Measurements from ENCODE around the gene DYNLL1. TPM values are rescaled to one million over a fixed set of nuclear protein-coding genes. Genes with fewer than 3 reads are reported as not detected.
A peak's percentile ranks its signal among the peaks of the same experiment; 100 is the strongest.

Gene DYNLL1
- total and polyA plus RNA-seq, 2 of the 13 experiments (the other 11 are each of a cell fraction or from before 2014, with no cell fraction given) = 271 to 294 TPM

- TF ChIP-seq ZNF704 (CRISPR knock-in tag; IDR thresholded peaks at IDR 0.05; ENCODE audit: borderline replicate concordance) = no peak
- no peak for TF ChIP-seq MBD4 (IDR thresholded peaks at IDR 0.05; ENCODE audit: borderline replicate concordance, low read length)
- TF ChIP-seq ASH2L (IDR thresholded peaks at IDR 0.05; ENCODE audit: insufficient read length, low read depth, low read length) = peak; percentile 21
- no peak for TF ChIP-seq ZNF225 (CRISPR knock-in tag; IDR thresholded peaks at IDR 0.05)
- peak; percentile 31; the same call in 1 of the 2 replicates for TF ChIP-seq THAP8 (CRISPR knock-in tag; IDR thresholded peaks at IDR 0.05; ENCODE audit: borderline replicate concordance)
- TF ChIP-seq RBFOX2 (IDR thresholded peaks at IDR 0.05; ENCODE audit: low read depth, low read length) = no peak
- no peak for TF ChIP-seq MXD3 (CRISPR knock-in tag; IDR thresholded peaks at IDR 0.05)
- TF ChIP-seq NBN (conservative IDR thresholded peaks at IDR 0.05) = no peak
- TF ChIP-seq ZMAT5 (CRISPR knock-in tag; IDR thresholded peaks at IDR 0.05; ENCODE audit: borderline replicate concordance, low read depth) = no peak
- no peak for TF ChIP-seq ZNF616 (CRISPR knock-in tag; IDR thresholded peaks at IDR 0.05; ENCODE audit: low read depth)
- TF ChIP-seq JARID2 (CRISPR knock-in tag; IDR thresholded peaks at IDR 0.05; ENCODE audit: insufficient replicate concordance) = no peak
- peak; percentile 57; the same call in 1 of the 2 replicates for TF ChIP-seq KDM5A (IDR thresholded peaks at IDR 0.05; ENCODE audit: borderline replicate concordance, low read length)
- TF ChIP-seq ZNF263 (CRISPR knock-in tag; IDR thresholded peaks at IDR 0.05) = no peak
- TF ChIP-seq CCAR2 (optimal IDR thresholded peaks at IDR 0.05; ENCODE audit: low read depth, low read length) = no peak
- no peak for TF ChIP-seq JUN (CRISPR knock-in tag; IDR thresholded peaks at IDR 0.05)
- TF ChIP-seq KLF16 (CRISPR knock-in tag; IDR thresholded peaks at IDR 0.05) = no peak
- TF ChIP-seq ZFP82 (CRISPR knock-in tag; IDR thresholded peaks at IDR 0.05; ENCODE audit: borderline replicate concordance) = no peak
- no peak for TF ChIP-seq YY1 (IDR thresholded peaks at IDR 0.05; ENCODE audit: insufficient read depth, insufficient replicate concordance, low read depth, low read length)
- TF ChIP-seq MTA1 (CRISPR knock-in tag; IDR thresholded peaks at IDR 0.05; ENCODE audit: borderline replicate concordance) = 0 out of 2 replicates have a peak, but pooled peaks have one; percentile 57
- TF ChIP-seq ZNF83 (CRISPR knock-in tag; IDR thresholded peaks at IDR 0.05; ENCODE audit: borderline replicate concordance) = no peak
- TF ChIP-seq EEA1 (CRISPR knock-in tag; IDR thresholded peaks at IDR 0.05; ENCODE audit: borderline replicate concordance) = peak; percentile 77; the same call in 1 of the 2 replicates
- no peak for TF ChIP-seq KMT2B (CRISPR knock-in tag; IDR thresholded peaks at IDR 0.05)
- no peak for TF ChIP-seq CENPX (CRISPR knock-in tag; IDR thresholded peaks at IDR 0.05)
- no peak for TF ChIP-seq IRF9 (CRISPR knock-in tag; IDR thresholded peaks at IDR 0.05; ENCODE audit: borderline replicate concordance)
- no peak for TF ChIP-seq SATB2 (CRISPR knock-in tag; IDR thresholded peaks at IDR 0.05)
These were observed 27.0 kb upstream of the DYNLL1 start (continued) for GRCh38 chr12:120468821-120469449.
